Common myeloid progenitor, CD34-positive (primary cell): ENCODE measurements around the gene CDH13.

Experiments
- CTCF ChIA-PET: fragments of 350-600 bp; sonication (Branson Sonifier 250); formaldehyde crosslinking; loops from one replicate; lab custom pipeline; 2021; ENCODE audit warnings: antibody characterized with exemption; lab: Charles Lee
- POLR2A ChIA-PET: fragments of 350-600 bp; sonication (Branson Sonifier 250); formaldehyde crosslinking; loops from one replicate; lab custom pipeline; 2021; ENCODE audit warnings: antibody characterized with exemption; lab: Charles Lee
- DNase-seq, 3 donors: peaks; one replicate each; pipeline versions ENCODE4 v3.0.0 to v3.0.0-alpha.2; 2013
- H3K27ac ChIP-seq, 2 experiments: 1 replicate in 1 of 2; 2 replicates in 1 of 2; pipeline ENCODE4 v1.7.0; 2013; ENCODE audit warnings: inconsistent platforms in 2 of 2, low read length in 2 of 2, mild to moderate bottlenecking in 2 of 2, low read depth in 1 of 2, moderate library complexity in 1 of 2; ENCODE audit not compliant: severe bottlenecking in 2 of 2, insufficient read depth in 1 of 2, poor library complexity in 1 of 2
- H3K27me3 ChIP-seq, 5 experiments: replicated peaks in 2 of 5; 1 replicate in 3 of 5; 2 replicates in 2 of 5; pipeline versions ENCODE4 v1.6.1 to v1.7.0; 2013; ENCODE audit warnings: low read length in 4 of 5, mild to moderate bottlenecking in 2 of 5, moderate library complexity in 2 of 5, inconsistent platforms in 1 of 5; ENCODE audit not compliant: insufficient read depth in 5 of 5, control insufficient read depth in 4 of 5
- H3K36me3 ChIP-seq, 4 experiments: 1 replicate in 2 of 4; 2 replicates in 2 of 4; pipeline versions ENCODE4 v1.6.1 to v1.7.0; 2013; ENCODE audit warnings: low read length in 3 of 4, control low read depth in 1 of 4, mild to moderate bottlenecking in 1 of 4; ENCODE audit not compliant: control insufficient read depth in 4 of 4, insufficient read depth in 4 of 4
- H3K4me1 ChIP-seq, 4 experiments: 1 replicate in 3 of 4; 2 replicates in 1 of 4; pipeline versions ENCODE4 v1.6.1 to v1.7.1; 2013; ENCODE audit warnings: low read length in 3 of 4, mild to moderate bottlenecking in 3 of 4, control low read depth in 1 of 4, inconsistent platforms in 1 of 4, moderate library complexity in 1 of 4; ENCODE audit not compliant: control insufficient read depth in 4 of 4, insufficient read depth in 4 of 4; ENCODE audit errors: control extremely low read depth in 1 of 4
- H3K4me3 ChIP-seq, 7 experiments: 1 replicate in 4 of 7; 2 replicates in 3 of 7; pipeline versions ENCODE4 v1.5.1 to v1.7.0; 2013; ENCODE audit warnings: mild to moderate bottlenecking in 7 of 7, low read length in 6 of 7, moderate library complexity in 6 of 7, inconsistent platforms in 2 of 7, low read depth in 2 of 7, control low read depth in 1 of 7; ENCODE audit not compliant: insufficient read depth in 4 of 7, control insufficient read depth in 1 of 7; ENCODE audit errors: extremely low read depth in 1 of 7
- H3K9me3 ChIP-seq, 5 experiments: 1 replicate in 4 of 5; 2 replicates in 1 of 5; pipeline versions ENCODE4 v1.6.1 to v1.7.1; 2013; ENCODE audit warnings: low read length in 4 of 5, mild to moderate bottlenecking in 2 of 5, inconsistent platforms in 1 of 5, low read depth in 1 of 5, moderate library complexity in 1 of 5; ENCODE audit not compliant: control insufficient read depth in 4 of 5, insufficient read depth in 2 of 5; ENCODE audit errors: control extremely low read depth in 1 of 5
- WGBS: methylation state at CpG from one replicate; pipeline ENCODE4 v1.1.5; 2013; ENCODE audit not compliant: insufficient coverage; 5-methylcytosine and 5-hydroxymethylcytosine counted together

The CDH13 gene

GRCh38 chr16:83578171-83578570 is 951.4 kb downstream of the CDH13 start:
- peaks cover 0 to 4% (median 0%) of the 10 kb centered on the region in 5 experiments for H3K27me3 ChIP-seq
- no peak overlapping the region for H3K4me3 ChIP-seq
- H3K4me1 ChIP-seq: no peaks in the 10 kb centered on the region
- no peak for DNase-seq
- no peak overlapping the region for H3K27ac ChIP-seq
- H3K36me3 ChIP-seq: no peaks in the 10 kb centered on the region
- CTCF ChIA-PET: no interaction called here
- POLR2A ChIA-PET: no interaction called here
- WGBS: 86% methylated on average over 7 of the region's 7 CpGs
- peaks cover 0 to 9% (median 0%) of the 10 kb centered on the region in 5 experiments for H3K9me3 ChIP-seq

- DNase-seq: no peak
- Histone ChIP-seq H3K36me3 (no peaks in the 10 kb centered on the region), H3K4me1 (no peaks in the 10 kb centered on the region), H3K27me3 (peaks cover 0 to 4% (median 0%) of the 10 kb centered on the region in 5 experiments), H3K4me3 (no peak overlapping the region), H3K27ac (no peak overlapping the region), H3K9me3 (peaks cover 0 to 9% (median 0%) of the 10 kb centered on the region in 5 experiments)
- CTCF ChIA-PET: no interaction called here
- WGBS: no CpG with 5 or more reads among the region's 1 CpG
- POLR2A ChIA-PET: no interaction called here
Measured at GRCh38 chr16:83579027-83579426, 952.3 kb downstream of the CDH13 start.

- no peak for DNase-seq
- Histone ChIP-seq H3K36me3 (no peaks in the 10 kb centered on the region), H3K4me1 (no peaks in the 10 kb centered on the region), H3K4me3 (no peak overlapping the region), H3K27ac (no peak overlapping the region), H3K9me3 (peaks cover 0 to 9% (median 0%) of the 10 kb centered on the region in 5 experiments), H3K27me3 (peaks cover 0 to 4% (median 0%) of the 10 kb centered on the region in 5 experiments)
- ChIA-PET POLR2A (no interaction called here), CTCF (no interaction called here)
- 86% methylated on average over 1 of the region's 3 CpGs for WGBS
Measured at GRCh38 chr16:83579436-83579835, 952.7 kb downstream of the CDH13 start.

- CTCF ChIA-PET: no interaction called here
- Histone ChIP-seq H3K4me3 (no peak overlapping the region), H3K9me3 (peaks cover 0 to 5% (median 0%) of the 10 kb centered on the region in 5 experiments), H3K27ac (no peak overlapping the region), H3K27me3 (peaks cover 0 to 7% (median 0%) of the 10 kb centered on the region in 5 experiments), H3K4me1 (no peaks in the 10 kb centered on the region), H3K36me3 (no peaks in the 10 kb centered on the region)
- no peak for DNase-seq
- POLR2A ChIA-PET: no interaction called here
- 90% methylated on average over 2 of the region's 2 CpGs for WGBS
Measured at GRCh38 chr16:83581082-83581481, 954.3 kb downstream of the CDH13 start.

GRCh38 chr16:83581994-83582747 is 955.4 kb downstream of the CDH13 start:
- POLR2A ChIA-PET: no interaction called here

GRCh38 chr16:83586036-83586435 is 959.3 kb downstream of the CDH13 start:
- ChIA-PET CTCF (no interaction called here), POLR2A (no interaction called here)
- Histone ChIP-seq H3K36me3 (no peaks in the 10 kb centered on the region), H3K4me3 (no peak overlapping the region), H3K9me3 (no peaks in the 10 kb centered on the region), H3K27ac (no peak overlapping the region), H3K27me3 (peaks cover 0 to 7% (median 0%) of the 10 kb centered on the region in 5 experiments), H3K4me1 (no peaks in the 10 kb centered on the region)
- no peak for DNase-seq
- 91% methylated on average over 13 of the region's 13 CpGs for WGBS

More at GRCh38 chr16:83581994-83582747, 955.4 kb downstream of the CDH13 start:
- Histone ChIP-seq H3K36me3 (no peaks in the 10 kb centered on the region), H3K4me3 (no peak overlapping the region), H3K27me3 (peaks cover 0 to 7% (median 0%) of the 10 kb centered on the region in 5 experiments), H3K4me1 (no peaks in the 10 kb centered on the region), H3K27ac (no peak overlapping the region), H3K9me3 (peaks cover 0 to 2% (median 0%) of the 10 kb centered on the region in 5 experiments)
- WGBS: 77% methylated on average over 4 of the region's 5 CpGs
- no peak for DNase-seq
- CTCF ChIA-PET: no interaction called here

GRCh38 chr16:83586461-83587200 is 959.9 kb downstream of the CDH13 start:
- POLR2A ChIA-PET: no interaction called here
- CTCF ChIA-PET: no interaction called here
- 51% methylated on average over 8 of the region's 11 CpGs for whole genome bisulfite sequencing

More at GRCh38 chr16:83586461-83587200, 959.9 kb downstream of the CDH13 start:
- Histone ChIP-seq H3K4me1 (no peaks in the 10 kb centered on the region), H3K27ac (no peak overlapping the region), H3K36me3 (no peaks in the 10 kb centered on the region), H3K4me3 (no peak overlapping the region), H3K9me3 (no peaks in the 10 kb centered on the region), H3K27me3 (peaks cover 0 to 7% (median 0%) of the 10 kb centered on the region in 5 experiments)
- DNase-seq: no peak
